A673 (cell line): Measurements from ENCODE around the gene BRAT1.

ENCODE experiments used
- EZH2 ChIP-seq: fragments of 200-600 bp; sonication (generic); IDR thresholded peaks from 2 replicates; pipeline ENCODE4 v1.6.1; 2017; ENCODE audit warnings: borderline replicate concordance, low read depth, mild to moderate bottlenecking, mixed read lengths, antibody characterized with exemption, low read length; ENCODE audit not compliant: poor library complexity, severe bottlenecking
- TF ChIP-seq, protein P1 (sequence below): fragments of 300-800, 200-600 bp; sonication (generic); conservative IDR thresholded peaks from 2 replicates; pipeline ENCODE4 v1.5.1; 2017; ENCODE audit warnings: low read depth, mild to moderate bottlenecking, antibody characterized with exemption, low read length, moderate library complexity, mixed read lengths

- TF ChIP-seq, protein P1, sequence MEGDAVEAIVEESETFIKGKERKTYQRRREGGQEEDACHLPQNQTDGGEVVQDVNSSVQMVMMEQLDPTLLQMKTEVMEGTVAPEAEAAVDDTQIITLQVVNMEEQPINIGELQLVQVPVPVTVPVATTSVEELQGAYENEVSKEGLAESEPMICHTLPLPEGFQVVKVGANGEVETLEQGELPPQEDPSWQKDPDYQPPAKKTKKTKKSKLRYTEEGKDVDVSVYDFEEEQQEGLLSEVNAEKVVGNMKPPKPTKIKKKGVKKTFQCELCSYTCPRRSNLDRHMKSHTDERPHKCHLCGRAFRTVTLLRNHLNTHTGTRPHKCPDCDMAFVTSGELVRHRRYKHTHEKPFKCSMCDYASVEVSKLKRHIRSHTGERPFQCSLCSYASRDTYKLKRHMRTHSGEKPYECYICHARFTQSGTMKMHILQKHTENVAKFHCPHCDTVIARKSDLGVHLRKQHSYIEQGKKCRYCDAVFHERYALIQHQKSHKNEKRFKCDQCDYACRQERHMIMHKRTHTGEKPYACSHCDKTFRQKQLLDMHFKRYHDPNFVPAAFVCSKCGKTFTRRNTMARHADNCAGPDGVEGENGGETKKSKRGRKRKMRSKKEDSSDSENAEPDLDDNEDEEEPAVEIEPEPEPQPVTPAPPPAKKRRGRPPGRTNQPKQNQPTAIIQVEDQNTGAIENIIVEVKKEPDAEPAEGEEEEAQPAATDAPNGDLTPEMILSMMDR: no peak
- TF ChIP-seq EZH2: no peak
Measured at GRCh38 chr7:2520761-2521290, 34.5 kb downstream of the BRAT1 start.
